GM12892 (cell line): ENCODE measurements around the gene RLN3.

ENCODE experiments used
- POLR2A ChIP-seq: IDR thresholded peaks from 2 replicates; pipeline ENCODE4 v1.6.1; 2011; ENCODE audit warnings: low read depth, low read length, control low read depth
- TAF1 ChIP-seq: IDR thresholded peaks from 2 replicates; pipeline ENCODE4 v1.6.1; 2011; ENCODE audit warnings: low read depth, mild to moderate bottlenecking, control low read depth, low read length, borderline replicate concordance

- TF ChIP-seq TAF1 = no peak
- no peak for TF ChIP-seq POLR2A
These were observed 7.8 kb downstream of the RLN3 start for GRCh38 chr19:14035706-14036105.
